Prostate gland (tissue), 2 donors: ENCODE results near the gene CCDC70.

Experiments
- CTCF ChIP-seq, 4 experiments: fragments of 200-600 bp in 2 of 4; fragments of 450-650 bp in 2 of 4; sonication (generic) in 2 of 4; IDR thresholded peaks; 1 replicate in 3 of 4; 2 replicates in 1 of 4; pipeline ENCODE4 v1.5.1; 2016 to 2019; ENCODE audit warnings: antibody characterized with exemption in 4 of 4, mild to moderate bottlenecking in 2 of 4, moderate library complexity in 2 of 4
- POLR2A ChIP-seq: fragments of 450-650 bp; IDR thresholded peaks from one replicate; pipeline ENCODE4 v1.6.1; 2016; ENCODE audit warnings: antibody characterized with exemption, mild to moderate bottlenecking
- POLR2AphosphoS5 ChIP-seq: sonication (generic); formaldehyde crosslinking; IDR thresholded peaks from one replicate; pipeline ENCODE4 v1.6.1; 2017; ENCODE audit warnings: antibody characterized with exemption

GRCh38 chr13:51845574-51846318 lies 16.0 kb upstream of the CCDC70 start:
- TF ChIP-seq CTCF (IDR thresholded peaks at IDR 0.05) (no peak), POLR2A (no peak), POLR2AphosphoS5 (no peak)
